Epithelial cell of esophagus (primary cell): Measurements from ENCODE around the gene HCFC1.

Experiments
- DNase-seq: peaks from one replicate; pipeline ENCODE4 v3.0.0; 2010; ENCODE audit warnings: low read depth
- H3K4me3 ChIP-seq: 2 replicates; pipeline ENCODE4 v1.5.1; 2011; ENCODE audit warnings: mild to moderate bottlenecking, low read length, control low read depth
- CTCF ChIP-seq: IDR thresholded peaks from 2 replicates; pipeline ENCODE4 v1.5.1; 2011; ENCODE audit warnings: low read depth, mild to moderate bottlenecking, low read length, control low read depth, inconsistent platforms; ENCODE audit not compliant: insufficient read depth; ENCODE audit errors: missing control alignments

HCFC1 gene

GRCh38 chrX:153908219-153908860 is 63.3 kb downstream of the HCFC1 start:
- no peak overlapping the region for H3K4me3 ChIP-seq
- no peak for TF ChIP-seq CTCF
- no peak for DNase-seq

- no peak for DNase-seq
- TF ChIP-seq CTCF: no peak
- no peak overlapping the region for H3K4me3 ChIP-seq
Observed at GRCh38 chrX:153907456-153907855, 64.2 kb downstream of the HCFC1 start.

GRCh38 chrX:153906126-153906917 is 65.3 kb downstream of the HCFC1 start:
- no peak for TF ChIP-seq CTCF
- no peak overlapping the region for H3K4me3 ChIP-seq
- no peak for DNase-seq

GRCh38 chrX:153905481-153906095 is 66.0 kb downstream of the HCFC1 start:
- TF ChIP-seq CTCF: no peak
- DNase-seq: no peak
- no peak overlapping the region for H3K4me3 ChIP-seq

GRCh38 chrX:153903991-153904957 is 67.3 kb downstream of the HCFC1 start, which contains the start of gene AVPR2:
Gene AVPR2, plus strand, starts transcription at chrX:153904673. Its CDS starts 473 bp downstream, at chrX:153905146.
- DNase-seq: no peak
- TF ChIP-seq CTCF: no peak
- H3K4me3 ChIP-seq: no peak within 1 kb of the TSS

- no peak overlapping the region for H3K4me3 ChIP-seq
- no peak for DNase-seq
- TF ChIP-seq CTCF: no peak
Observed at GRCh38 chrX:153903238-153903980, 68.2 kb downstream of the HCFC1 start.
